Endothelial cell of umbilical vein (primary cell): ENCODE results near the gene KAT2B. TPM values are rescaled to one million over a fixed set of nuclear protein-coding genes. Genes with fewer than 3 reads are reported as not detected.

ENCODE experiments used
- BruUV-seq: library from RNA; stranded (reverse); fragments of 400-500 nt; replicated peaks from 2 replicates; lab custom pipeline; 2021; lab: Mats Ljungman, UMichigan
- CTCF ChIA-PET: fragments of 300-600, 350-600 bp; sonication (Branson Sonifier 250); formaldehyde crosslinking; loops from one replicate; lab custom pipeline; 2021; ENCODE audit warnings: antibody characterized with exemption, inconsistent platforms; lab: Charles Lee
- POLR2A ChIA-PET: fragments of 300-600, 350-600 bp; sonication (Branson Sonifier 250); formaldehyde crosslinking; loops from one replicate; lab custom pipeline; 2021; ENCODE audit warnings: antibody characterized with exemption, inconsistent platforms; lab: Charles Lee
- DNase-seq: peaks from one replicate; pipeline ENCODE4 v3.0.0-alpha.2; 2011; ENCODE audit warnings: low read depth, low spot score
- FAIRE-seq: peaks from 2 replicates; lab custom pipeline; 2011; peaks lifted over from hg19 to GRCh38; lab: Jason Lieb, UNC
- H2AFZ ChIP-seq: 2 replicates; pipeline ENCODE4 v1.6.0; 2012; ENCODE audit warnings: low read depth, low read length, control low read depth, inconsistent platforms
- H3K27ac ChIP-seq: 2 replicates; pipeline ENCODE4 v1.5.1; 2011; ENCODE audit warnings: low read depth, mild to moderate bottlenecking, control low read depth, low read length, moderate library complexity; ENCODE audit not compliant: insufficient read depth
- H3K27me3 ChIP-seq, 2 experiments: 2 replicates each; pipeline versions ENCODE4 v1.6.0 to v1.6.1; 2011; ENCODE audit warnings: low read length in 2 of 2, mixed read lengths in 1 of 2; ENCODE audit not compliant: control insufficient read depth in 2 of 2, insufficient read depth in 2 of 2
- H3K36me3 ChIP-seq, 2 experiments: 2 replicates in 1 of 2; 3 replicates in 1 of 2; pipeline ENCODE4 v1.5.1; 2011; ENCODE audit warnings: low read length in 2 of 2, mild to moderate bottlenecking in 1 of 2, moderate library complexity in 1 of 2; ENCODE audit not compliant: control insufficient read depth in 2 of 2, insufficient read depth in 2 of 2; ENCODE audit errors: extremely low read depth in 1 of 2
- H3K4me1 ChIP-seq: 3 replicates; pipeline ENCODE4 v1.5.1; 2011; ENCODE audit warnings: mild to moderate bottlenecking, low read length; ENCODE audit not compliant: control insufficient read depth, insufficient read depth; ENCODE audit errors: extremely low read depth
- H3K4me2 ChIP-seq: 2 replicates; pipeline ENCODE4 v1.6.1; 2011; ENCODE audit warnings: low read length, control low read depth, mixed read lengths; ENCODE audit not compliant: insufficient read depth
- H3K4me3 ChIP-seq, 3 experiments: fragments of 200-600 bp in 1 of 3; sonication (generic), shearing (Covaris generic) in 1 of 3; replicated peaks in 1 of 3; 2 replicates each; pipeline ENCODE4 v1.5.1; 2011 to 2016; ENCODE audit warnings: control low read depth in 3 of 3, low read length in 3 of 3, mild to moderate bottlenecking in 2 of 3, inconsistent platforms in 1 of 3, low read depth in 1 of 3, moderate library complexity in 1 of 3; ENCODE audit not compliant: insufficient read depth in 1 of 3
- H3K79me2 ChIP-seq: 2 replicates; pipeline ENCODE4 v1.6.0; 2012; ENCODE audit warnings: low read length, inconsistent platforms; ENCODE audit not compliant: control insufficient read depth, insufficient read depth
- H3K9ac ChIP-seq: replicated peaks from 2 replicates; pipeline ENCODE3; 2011; ENCODE audit warnings: low read length, control low read depth; ENCODE audit not compliant: insufficient read depth; ENCODE audit errors: extremely low read depth
- H3K9me1 ChIP-seq: replicated peaks from 3 replicates; pipeline ENCODE4 v1.6.0; 2011; ENCODE audit warnings: mild to moderate bottlenecking, low read length; ENCODE audit not compliant: control insufficient read depth, insufficient read depth; ENCODE audit errors: extremely low read depth
- H3K9me3 ChIP-seq: replicated peaks from 2 replicates; pipeline ENCODE4 v1.5.1; 2012; ENCODE audit warnings: low read length, inconsistent platforms; ENCODE audit not compliant: control insufficient read depth, insufficient read depth
- H4K20me1 ChIP-seq: replicated peaks from 2 replicates; pipeline ENCODE3; 2011; ENCODE audit warnings: mild to moderate bottlenecking, low read length; ENCODE audit not compliant: control insufficient read depth, insufficient read depth; ENCODE audit errors: extremely low read depth
- CTCF ChIP-seq, 2 donors: IDR thresholded peaks; 1 replicate in 1 of 2; 2 replicates in 1 of 2; pipeline ENCODE4 v1.5.1; 2011; ENCODE audit warnings: low read length in 2 of 2, mild to moderate bottlenecking in 2 of 2, moderate library complexity in 2 of 2, control low read depth in 1 of 2, inconsistent platforms in 1 of 2, low read depth in 1 of 2; ENCODE audit not compliant: insufficient read depth in 1 of 2; ENCODE audit errors: extremely low read depth in 1 of 2
- EZH2 ChIP-seq: IDR thresholded peaks from 2 replicates; pipeline ENCODE4 v1.6.1; 2012; ENCODE audit warnings: borderline replicate concordance, low read depth, mild to moderate bottlenecking, moderate library complexity, low read length, inconsistent platforms; ENCODE audit not compliant: severe bottlenecking
- FOS ChIP-seq: IDR thresholded peaks from 2 replicates; pipeline ENCODE4 v1.6.1; 2011; ENCODE audit warnings: mild to moderate bottlenecking, low read length, moderate library complexity, borderline replicate concordance; ENCODE audit not compliant: insufficient read depth
- GATA2 ChIP-seq: IDR thresholded peaks from 2 replicates; pipeline ENCODE4 v1.7.0; 2011; ENCODE audit warnings: low read depth, mild to moderate bottlenecking, moderate library complexity, mixed read lengths, low read length; ENCODE audit not compliant: insufficient read length, insufficient read depth
- JUN ChIP-seq: IDR thresholded peaks from 2 replicates; pipeline ENCODE4 v1.6.1; 2011; ENCODE audit warnings: borderline replicate concordance, low read depth; ENCODE audit not compliant: insufficient read length, insufficient read depth
- MAX ChIP-seq: IDR thresholded peaks from 2 replicates; pipeline ENCODE4 v1.6.1; 2011; ENCODE audit not compliant: insufficient read depth, insufficient read length
- MYC ChIP-seq: IDR thresholded peaks from one replicate; pipeline ENCODE4 v1.6.1; 2011; ENCODE audit warnings: mild to moderate bottlenecking, low read depth, low read length
- POLR2A ChIP-seq: IDR thresholded peaks from 2 replicates; pipeline ENCODE4 v1.6.1; 2012; ENCODE audit warnings: low read depth, mild to moderate bottlenecking, control low read depth, low read length
- POLR2AphosphoS5 ChIP-seq: IDR thresholded peaks from 2 replicates; pipeline ENCODE4 v1.6.1; 2012; ENCODE audit warnings: low read depth, mild to moderate bottlenecking, control low read depth, low read length, moderate library complexity; ENCODE audit not compliant: insufficient read depth
- dilution Hi-C: fragments of 300-500 bp; cut with MboI; formaldehyde crosslinking; loops from one replicate; pipeline ENCODE4 v1.15.0; 2019; ENCODE audit warnings: low sequenced_read_pairs; ENCODE audit not compliant: extremely low pct_ligation_motif_present
- intact Hi-C: fragments of 100-400 bp; cut with micrococcal nuclease; formaldehyde crosslinking; loops from one replicate; pipeline ENCODE4 v1.10.0; 2022
- polyA plus RNA-seq, 4 experiments: library from polyadenylated mRNA; depleted of rRNA in 3 of 4; stranded (reverse) in 3 of 4; unstranded in 1 of 4; fragments of >200 nt; gene quantifications; 2 replicates each; pipeline versions ENCODE4 v1.2.1 to v1.2.3, GENCODE V29; 2011 to 2012; ENCODE audit warnings: missing spikeins in 1 of 4
- total RNA-seq: library from RNA; stranded (reverse); gene quantifications from 2 replicates; pipeline ENCODE4 v1.2.3, GENCODE V29; 2021

KAT2B gene
- total and polyA plus RNA-seq, 2 donors (not counting 3 experiments of a cell fraction or from before 2014, with no cell fraction given): 2.6 to 11.0 TPM

GRCh38 chr3:20123131-20123652 is 82.9 kb downstream of the KAT2B start:
- no peaks in the 10 kb centered on the region for H3K27me3 ChIP-seq
- no peak for FAIRE-seq
- CTCF ChIA-PET: no interaction called here
- intact Hi-C loops: no loop called here
- H3K27ac ChIP-seq: no peak overlapping the region
- no peak for DNase-seq
- dilution Hi-C loops: no loop called here
- no peak overlapping the region for H3K4me3 ChIP-seq
- no peak overlapping the region for H2AFZ ChIP-seq
- H4K20me1 ChIP-seq: no peaks in the 10 kb centered on the region
- no peak overlapping the region for H3K9ac ChIP-seq
- no peaks in the 10 kb centered on the region for H3K36me3 ChIP-seq
- H3K4me2 ChIP-seq: no peak overlapping the region
- H3K9me1 ChIP-seq: no peaks in the 10 kb centered on the region
- H3K4me1 ChIP-seq: no peaks in the 10 kb centered on the region
- no peaks in the 10 kb centered on the region for H3K9me3 ChIP-seq
- POLR2A ChIA-PET: no interaction called here
- no TSS peak for BruUV-seq
- no peak for TF ChIP-seq CTCF (IDR thresholded peaks at IDR 0.05; ENCODE audit: extremely low read depth in 1 of 2, insufficient read depth in 1 of 2, low read depth in 1 of 2, low read length in 2 of 2)
- no peak for TF ChIP-seq EZH2
- TF ChIP-seq JUN: no peak
- no peak for TF ChIP-seq MAX
- TF ChIP-seq POLR2AphosphoS5: no peak
- no peak for TF ChIP-seq POLR2A
- TF ChIP-seq MYC: no peak
- no peak for TF ChIP-seq GATA2
- no peak for TF ChIP-seq FOS
- no peaks in the 10 kb centered on the region for H3K79me2 ChIP-seq
